Tibial artery (tissue), 4 donors: ENCODE data around the gene SYT13.

Experiments used
- DNase-seq, 2 donors: peaks; one replicate each; pipeline ENCODE4 v3.0.0-alpha.2; 2019
- H3K27ac ChIP-seq, 2 donors: fragments of 200-600 bp; sonication (generic) in 1 of 2; 1 replicate in 1 of 2; 2 replicates in 1 of 2; pipeline ENCODE4 v1.5.1; 2018 to 2019; ENCODE audit warnings: mild to moderate bottlenecking in 1 of 2
- H3K27me3 ChIP-seq, 2 donors: fragments of 200-600 bp; sonication (generic) in 1 of 2; one replicate each; pipeline versions ENCODE4 v1.5.1 to v1.6.0; 2016 to 2019
- H3K36me3 ChIP-seq, 3 donors: fragments of 200-600 bp; sonication (generic) in 2 of 3; one replicate each; pipeline ENCODE4 v1.5.1; 2016 to 2019; ENCODE audit warnings: mild to moderate bottlenecking in 2 of 3
- H3K4me1 ChIP-seq, 4 donors: fragments of 200-600 bp; sonication (generic) in 2 of 4; 1 replicate in 3 of 4; 2 replicates in 1 of 4; pipeline ENCODE4 v1.5.1; 2016 to 2019
- H3K4me3 ChIP-seq, 2 donors: fragments of 200-600 bp; sonication (generic) in 1 of 2; 1 replicate in 1 of 2; 2 replicates in 1 of 2; pipeline ENCODE4 v1.5.1; 2018 to 2019; ENCODE audit warnings: mild to moderate bottlenecking in 2 of 2
- H3K9me3 ChIP-seq, 3 donors: fragments of 200-600 bp; sonication (generic) in 1 of 3; one replicate each; pipeline ENCODE4 v1.5.1; 2016 to 2019
- intact Hi-C: fragments of 100-400 bp; cut with DNase I; formaldehyde crosslinking; loops from one replicate; pipeline ENCODE4 v1.15.0; 2023; ENCODE audit warnings: low total_unique reads
- TF ChIP-seq, protein P1 (sequence below), 2 experiments: fragments of 200-600 bp in 1 of 2; fragments of 450-650 bp in 1 of 2; IDR thresholded peaks; one replicate each; pipeline ENCODE4 v1.5.1; 2017 to 2019; ENCODE audit warnings: antibody characterized with exemption in 2 of 2, mild to moderate bottlenecking in 1 of 2, moderate library complexity in 1 of 2

The SYT13 gene

DNA sequence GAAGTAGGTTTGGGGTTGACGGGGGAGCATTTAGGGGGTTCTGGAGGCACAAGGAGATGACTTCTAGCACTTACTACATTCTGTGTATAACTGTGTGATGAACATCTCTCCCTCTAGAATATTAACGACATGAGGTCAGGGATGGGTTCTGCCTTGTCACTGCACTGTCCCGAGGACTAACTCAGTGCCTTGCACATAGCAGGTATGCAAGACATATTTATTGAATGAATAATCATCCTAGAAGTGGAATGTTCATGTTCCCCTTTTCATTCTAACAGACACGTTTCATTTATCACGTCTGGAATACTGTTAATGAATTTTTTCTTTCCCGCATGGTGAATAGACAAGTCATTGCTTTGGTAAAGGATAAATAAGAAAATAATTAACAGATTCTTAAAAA lies 12.6 kb downstream of the SYT13 start:
- Histone ChIP-seq H3K27ac (no peak overlapping the region), H3K4me1 (no peaks in the 10 kb centered on the region), H3K36me3 (no peaks in the 10 kb centered on the region), H3K9me3 (no peaks in the 10 kb centered on the region), H3K27me3 (peaks cover 0 to 20% of the 10 kb centered on the region in 2 donors), H3K4me3 (no peak overlapping the region)
- TF ChIP-seq, protein P1, sequence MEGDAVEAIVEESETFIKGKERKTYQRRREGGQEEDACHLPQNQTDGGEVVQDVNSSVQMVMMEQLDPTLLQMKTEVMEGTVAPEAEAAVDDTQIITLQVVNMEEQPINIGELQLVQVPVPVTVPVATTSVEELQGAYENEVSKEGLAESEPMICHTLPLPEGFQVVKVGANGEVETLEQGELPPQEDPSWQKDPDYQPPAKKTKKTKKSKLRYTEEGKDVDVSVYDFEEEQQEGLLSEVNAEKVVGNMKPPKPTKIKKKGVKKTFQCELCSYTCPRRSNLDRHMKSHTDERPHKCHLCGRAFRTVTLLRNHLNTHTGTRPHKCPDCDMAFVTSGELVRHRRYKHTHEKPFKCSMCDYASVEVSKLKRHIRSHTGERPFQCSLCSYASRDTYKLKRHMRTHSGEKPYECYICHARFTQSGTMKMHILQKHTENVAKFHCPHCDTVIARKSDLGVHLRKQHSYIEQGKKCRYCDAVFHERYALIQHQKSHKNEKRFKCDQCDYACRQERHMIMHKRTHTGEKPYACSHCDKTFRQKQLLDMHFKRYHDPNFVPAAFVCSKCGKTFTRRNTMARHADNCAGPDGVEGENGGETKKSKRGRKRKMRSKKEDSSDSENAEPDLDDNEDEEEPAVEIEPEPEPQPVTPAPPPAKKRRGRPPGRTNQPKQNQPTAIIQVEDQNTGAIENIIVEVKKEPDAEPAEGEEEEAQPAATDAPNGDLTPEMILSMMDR (IDR thresholded peaks at IDR 0.05): no peak
- intact Hi-C loops: no loop called here
- DNase-seq: no peak

DNA sequence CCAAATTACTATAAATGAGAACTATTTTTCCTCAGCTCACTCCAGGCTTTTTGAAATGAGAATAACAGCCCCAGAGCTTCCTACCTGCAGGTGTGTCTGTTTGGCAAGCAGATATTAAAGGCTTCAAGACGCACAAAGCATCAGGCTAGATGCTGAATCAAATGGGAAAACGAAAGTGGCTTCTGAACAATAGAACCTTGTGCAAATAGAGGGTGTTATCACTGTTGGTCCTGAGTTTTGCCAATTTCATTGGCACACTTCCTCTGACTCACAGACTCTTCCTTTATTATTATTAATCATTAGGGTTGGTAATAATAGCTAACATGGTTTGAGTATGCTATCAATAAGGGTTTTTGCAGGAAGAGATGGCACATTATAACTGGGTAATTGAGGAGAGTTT lies 13.4 kb downstream of the SYT13 start:
- intact Hi-C loops: no loop called here
- TF ChIP-seq, protein P1 (IDR thresholded peaks at IDR 0.05): no peak
- H3K4me3 ChIP-seq: no peak overlapping the region
- H3K27ac ChIP-seq: no peak overlapping the region
- H3K9me3 ChIP-seq: no peaks in the 10 kb centered on the region
- H3K4me1 ChIP-seq: no peaks in the 10 kb centered on the region
- DNase-seq: no peak
- peaks cover 0 to 26% of the 10 kb centered on the region in 2 donors for H3K27me3 ChIP-seq
- H3K36me3 ChIP-seq: no peaks in the 10 kb centered on the region

DNA sequence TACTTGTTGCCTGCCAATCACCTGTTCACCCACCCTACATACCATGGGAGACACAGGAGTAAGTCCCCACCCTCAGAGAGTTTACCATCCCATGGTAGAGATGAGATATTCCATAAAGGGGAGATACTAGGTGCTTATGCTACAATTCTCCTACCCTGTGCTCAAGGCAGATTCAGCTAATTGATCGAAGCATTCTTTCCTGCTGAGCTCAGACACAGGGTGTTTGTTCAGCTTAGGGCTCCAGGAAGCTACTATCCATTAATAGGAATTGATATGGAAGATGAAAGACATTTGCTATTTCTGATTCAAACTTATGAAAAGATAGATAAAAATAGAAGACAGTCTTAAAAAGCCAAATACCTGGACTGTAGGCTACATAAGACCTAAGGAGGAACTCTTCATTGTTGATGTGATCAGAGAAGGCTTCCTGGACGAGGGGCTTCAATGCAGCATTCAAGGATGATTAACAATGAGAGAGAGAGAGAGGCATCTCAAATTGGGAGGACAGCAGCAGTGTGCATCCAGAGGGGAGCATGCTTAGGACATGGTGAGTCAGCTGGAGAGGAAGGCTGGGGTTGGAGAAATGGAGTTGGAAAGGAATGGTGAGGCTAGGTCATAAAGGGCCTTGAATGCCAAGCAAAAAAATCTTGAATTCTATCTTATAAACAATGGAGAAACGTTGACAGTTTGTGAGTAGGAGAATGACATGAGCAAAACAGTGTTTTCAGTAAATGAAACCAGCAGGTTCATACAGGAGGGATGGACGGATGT lies 15.0 kb downstream of the SYT13 start:
- TF ChIP-seq, protein P1 (IDR thresholded peaks at IDR 0.05): no peak
- no peak overlapping the region for H3K4me3 ChIP-seq
- no peaks in the 10 kb centered on the region for H3K4me1 ChIP-seq
- no peaks in the 10 kb centered on the region for H3K9me3 ChIP-seq
- H3K36me3 ChIP-seq: no peaks in the 10 kb centered on the region
- intact Hi-C loops: no loop called here
- DNase-seq: no peak
- H3K27me3 ChIP-seq: peaks cover 0 to 35% of the 10 kb centered on the region in 2 donors
- no peak overlapping the region for H3K27ac ChIP-seq

DNA sequence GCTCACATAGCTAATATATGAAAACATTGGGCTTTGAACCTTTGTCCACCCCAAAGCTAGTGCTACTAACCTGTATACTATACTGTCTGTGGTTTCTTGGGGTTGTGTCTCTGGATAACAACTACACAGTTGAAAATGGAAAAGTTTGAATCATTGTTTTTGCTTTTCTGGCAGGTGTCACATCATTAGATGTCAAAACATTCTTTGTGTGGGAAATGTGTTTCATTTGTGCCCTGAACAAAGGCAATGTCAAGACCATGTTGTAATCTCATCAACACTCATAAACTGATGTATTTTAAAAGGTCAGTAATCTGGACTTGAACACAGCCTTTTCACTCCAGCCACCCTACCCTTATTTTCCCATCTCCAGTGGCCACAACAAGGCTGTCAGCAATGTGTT lies 16.5 kb downstream of the SYT13 start:
- Histone ChIP-seq H3K36me3 (no peaks in the 10 kb centered on the region), H3K27me3 (peaks cover 0 to 29% of the 10 kb centered on the region in 2 donors), H3K4me1 (peaks cover 0 to 6% (median 0%) of the 10 kb centered on the region in 4 donors), H3K9me3 (no peaks in the 10 kb centered on the region), H3K4me3 (no peak overlapping the region), H3K27ac (no peak overlapping the region)
- no peak for DNase-seq
- TF ChIP-seq, protein P1 (IDR thresholded peaks at IDR 0.05): no peak
- intact Hi-C loops: no loop called here

DNA sequence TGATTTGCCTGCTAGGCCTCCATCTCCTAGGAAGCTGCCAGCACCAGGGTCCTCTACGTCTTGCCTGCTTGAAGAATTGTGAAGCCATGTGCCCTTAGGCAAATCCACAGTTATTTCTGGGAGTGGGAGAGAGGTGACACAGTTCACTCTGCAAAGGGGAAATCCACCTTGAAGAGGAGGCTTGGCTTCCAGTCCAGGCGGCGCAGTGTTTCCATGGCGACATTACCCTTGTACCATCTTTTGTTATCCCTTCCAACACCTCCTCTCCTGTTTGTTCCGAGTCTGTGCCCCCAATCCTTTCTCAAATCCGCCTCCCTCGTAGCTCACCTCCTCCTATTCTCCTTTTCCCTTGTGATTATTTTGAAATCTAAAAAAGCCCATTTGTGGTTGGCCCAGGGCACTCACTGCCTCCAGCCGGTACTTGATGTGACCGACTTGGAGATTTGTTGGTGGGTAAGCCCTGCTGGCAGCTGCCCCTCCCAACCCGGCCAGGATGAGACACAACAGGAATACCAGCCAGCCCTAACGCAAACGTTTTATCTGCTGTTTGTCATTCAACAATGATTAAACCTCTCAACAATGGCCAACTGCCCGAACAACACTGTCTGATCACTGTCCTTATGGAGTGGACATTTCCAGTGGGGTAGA lies 18.4 kb downstream of the SYT13 start:
- TF ChIP-seq, protein P1 (IDR thresholded peaks at IDR 0.05): no peak
- no peak for DNase-seq

More for the DNA sequence above, 18.4 kb downstream of the SYT13 start:
- no peak overlapping the region for H3K4me3 ChIP-seq
- H3K27me3 ChIP-seq: peaks cover 0 to 29% of the 10 kb centered on the region in 2 donors
- H3K27ac ChIP-seq: no peak overlapping the region
- intact Hi-C loops: no loop called here
- no peaks in the 10 kb centered on the region for H3K9me3 ChIP-seq
- H3K4me1 ChIP-seq: peaks cover 0 to 7% (median 0%) of the 10 kb centered on the region in 4 donors
- H3K36me3 ChIP-seq: no peaks in the 10 kb centered on the region
